Measurements from ENCODE around the gene GANAB.

GANAB gene

DNA sequence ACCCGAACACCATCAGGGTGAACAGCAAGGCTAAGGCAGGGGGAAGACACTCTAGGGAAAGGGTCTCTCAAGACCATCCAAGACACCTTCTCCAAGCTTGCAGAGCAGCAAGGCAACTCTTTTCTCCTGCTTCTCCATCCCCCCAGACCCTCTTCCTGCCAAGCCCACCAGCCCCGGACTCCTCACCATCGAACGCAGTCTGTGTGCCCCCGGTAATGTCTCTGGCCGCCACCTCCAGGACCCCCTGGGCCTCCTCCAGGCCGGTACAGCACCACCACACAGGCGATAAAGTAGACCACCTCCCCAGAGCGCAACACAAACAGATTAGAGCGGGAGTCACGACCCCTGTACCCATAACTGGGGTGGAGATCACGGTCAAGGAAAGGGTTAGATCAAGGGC is 37.6 kb downstream of the GANAB start:
- TF ChIP-seq, protein P1, sequence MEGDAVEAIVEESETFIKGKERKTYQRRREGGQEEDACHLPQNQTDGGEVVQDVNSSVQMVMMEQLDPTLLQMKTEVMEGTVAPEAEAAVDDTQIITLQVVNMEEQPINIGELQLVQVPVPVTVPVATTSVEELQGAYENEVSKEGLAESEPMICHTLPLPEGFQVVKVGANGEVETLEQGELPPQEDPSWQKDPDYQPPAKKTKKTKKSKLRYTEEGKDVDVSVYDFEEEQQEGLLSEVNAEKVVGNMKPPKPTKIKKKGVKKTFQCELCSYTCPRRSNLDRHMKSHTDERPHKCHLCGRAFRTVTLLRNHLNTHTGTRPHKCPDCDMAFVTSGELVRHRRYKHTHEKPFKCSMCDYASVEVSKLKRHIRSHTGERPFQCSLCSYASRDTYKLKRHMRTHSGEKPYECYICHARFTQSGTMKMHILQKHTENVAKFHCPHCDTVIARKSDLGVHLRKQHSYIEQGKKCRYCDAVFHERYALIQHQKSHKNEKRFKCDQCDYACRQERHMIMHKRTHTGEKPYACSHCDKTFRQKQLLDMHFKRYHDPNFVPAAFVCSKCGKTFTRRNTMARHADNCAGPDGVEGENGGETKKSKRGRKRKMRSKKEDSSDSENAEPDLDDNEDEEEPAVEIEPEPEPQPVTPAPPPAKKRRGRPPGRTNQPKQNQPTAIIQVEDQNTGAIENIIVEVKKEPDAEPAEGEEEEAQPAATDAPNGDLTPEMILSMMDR (conservative IDR thresholded peaks at IDR 0.05; ENCODE audit: low read length), result no peak
- no peak for DNase-seq (ENCODE audit: low read depth)
- H3K4me3 ChIP-seq (ENCODE audit: low read length), result no peak overlapping the region

GRCh38 chr11:62607714-62608113 is 38.7 kb downstream of the GANAB start:
- no peak overlapping the region for H3K4me3 ChIP-seq (ENCODE audit: low read length)
- TF ChIP-seq, protein P1 (conservative IDR thresholded peaks at IDR 0.05; ENCODE audit: low read length), result no peak
- DNase-seq (ENCODE audit: low read depth), result no peak

- no peak overlapping the region for H3K4me3 ChIP-seq (ENCODE audit: low read length)
- no peak for DNase-seq (ENCODE audit: low read depth)
- TF ChIP-seq, protein P1 (conservative IDR thresholded peaks at IDR 0.05; ENCODE audit: low read length), result no peak
These were observed 40.5 kb downstream of the GANAB start for GRCh38 chr11:62605902-62606301.

DNA sequence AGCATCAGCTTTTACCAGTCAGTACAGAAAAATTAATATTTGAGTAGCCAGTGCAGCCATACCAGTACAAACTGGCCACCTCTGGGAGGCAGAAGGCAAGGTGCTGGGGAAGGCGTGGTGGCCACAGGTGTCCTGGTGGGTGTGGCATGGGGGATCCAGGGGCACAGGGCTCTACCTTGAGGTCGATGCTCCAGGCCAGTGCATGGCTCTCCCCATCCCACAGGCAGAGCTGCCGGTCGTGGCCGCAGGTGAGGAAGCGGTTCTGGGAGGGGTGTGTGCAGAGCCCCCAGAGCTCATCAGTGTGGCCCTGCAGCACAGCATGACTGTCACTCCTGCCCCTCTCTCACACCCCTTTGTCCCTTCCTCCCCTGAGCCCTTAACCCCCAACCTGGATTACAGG is 40.9 kb downstream of the GANAB start:
- DNase-seq (ENCODE audit: low read depth), result no peak
- no peak overlapping the region for H3K4me3 ChIP-seq (ENCODE audit: low read length)
- TF ChIP-seq, protein P1 (conservative IDR thresholded peaks at IDR 0.05; ENCODE audit: low read length), result no peak

DNA sequence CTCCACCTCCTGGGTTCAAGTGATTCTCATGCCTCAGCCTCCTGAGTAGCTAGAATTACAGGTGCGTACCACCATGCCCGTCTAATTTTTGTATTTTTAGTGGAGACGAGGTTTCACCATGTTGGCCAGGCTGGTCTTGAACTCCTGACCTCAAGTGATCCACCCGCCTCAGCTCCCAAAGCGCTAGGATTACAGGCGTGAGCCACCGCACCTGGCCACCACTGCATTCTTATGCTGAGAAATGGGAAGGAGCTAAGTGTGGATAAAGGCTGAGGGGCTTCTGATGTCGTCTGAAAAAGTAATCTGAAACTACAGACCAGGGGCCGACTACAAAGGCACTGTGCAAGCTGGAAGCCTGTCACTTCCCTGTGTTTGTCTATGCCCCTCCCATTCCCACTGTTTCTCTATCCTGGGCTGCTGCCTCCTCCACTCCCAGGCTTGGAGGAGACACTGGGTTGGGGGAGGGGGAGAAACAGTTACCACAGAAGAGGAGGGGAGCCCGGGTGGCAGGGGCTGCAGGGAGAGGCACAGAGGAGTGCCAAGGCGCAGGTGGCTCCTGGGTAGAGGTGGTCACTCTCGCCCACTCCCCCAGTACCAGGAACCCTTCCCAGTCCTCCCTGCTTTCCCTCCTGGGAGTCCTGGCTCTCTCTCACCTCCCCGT is 41.8 kb downstream of the GANAB start:
- DNase-seq (ENCODE audit: low read depth), result no peak
- TF ChIP-seq, protein P1 (conservative IDR thresholded peaks at IDR 0.05; ENCODE audit: low read length), result no peak
- no peak overlapping the region for H3K4me3 ChIP-seq (ENCODE audit: low read length)

- H3K4me3 ChIP-seq (ENCODE audit: low read length), result no peak overlapping the region
- TF ChIP-seq, protein P1 (conservative IDR thresholded peaks at IDR 0.05; ENCODE audit: low read length), result no peak
- no peak for DNase-seq (ENCODE audit: low read depth)
These were observed 42.6 kb downstream of the GANAB start for GRCh38 chr11:62603776-62604299.

DNA sequence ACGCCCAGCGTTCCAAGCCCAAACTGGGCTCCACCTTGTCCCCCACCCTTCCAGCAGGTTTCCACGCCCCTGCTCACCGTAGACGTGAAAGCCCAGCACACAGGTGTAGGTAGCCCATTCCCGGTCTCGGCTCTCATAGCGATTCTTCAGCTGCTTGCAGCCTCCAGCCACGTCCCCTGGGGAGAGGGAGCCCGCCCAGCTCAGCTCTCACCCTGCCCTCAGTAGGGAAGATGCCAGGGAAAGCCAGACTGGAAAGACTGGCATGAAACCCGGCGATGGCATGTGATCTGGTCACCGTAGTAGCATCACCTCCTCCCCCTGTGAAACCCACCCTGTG is 43.4 kb downstream of the GANAB start:
- peak overlapping the region; percentile 55 for H3K4me3 ChIP-seq (ENCODE audit: low read length)
- no peak for DNase-seq (ENCODE audit: low read depth)
- TF ChIP-seq, protein P1 (conservative IDR thresholded peaks at IDR 0.05; ENCODE audit: low read length), result no peak

All from AG10803 (cell line).